ENCODE measurements around the gene UGCG. TPM values are rescaled to one million over a fixed set of nuclear protein-coding genes. Genes with fewer than 3 reads are reported as not detected.

The UGCG gene
- total and polyA plus RNA-seq, 2 of the 8 experiments (the other 6 are each of a cell fraction or from before 2014, with no cell fraction given), result 14.9 to 34.0 TPM

DNA sequence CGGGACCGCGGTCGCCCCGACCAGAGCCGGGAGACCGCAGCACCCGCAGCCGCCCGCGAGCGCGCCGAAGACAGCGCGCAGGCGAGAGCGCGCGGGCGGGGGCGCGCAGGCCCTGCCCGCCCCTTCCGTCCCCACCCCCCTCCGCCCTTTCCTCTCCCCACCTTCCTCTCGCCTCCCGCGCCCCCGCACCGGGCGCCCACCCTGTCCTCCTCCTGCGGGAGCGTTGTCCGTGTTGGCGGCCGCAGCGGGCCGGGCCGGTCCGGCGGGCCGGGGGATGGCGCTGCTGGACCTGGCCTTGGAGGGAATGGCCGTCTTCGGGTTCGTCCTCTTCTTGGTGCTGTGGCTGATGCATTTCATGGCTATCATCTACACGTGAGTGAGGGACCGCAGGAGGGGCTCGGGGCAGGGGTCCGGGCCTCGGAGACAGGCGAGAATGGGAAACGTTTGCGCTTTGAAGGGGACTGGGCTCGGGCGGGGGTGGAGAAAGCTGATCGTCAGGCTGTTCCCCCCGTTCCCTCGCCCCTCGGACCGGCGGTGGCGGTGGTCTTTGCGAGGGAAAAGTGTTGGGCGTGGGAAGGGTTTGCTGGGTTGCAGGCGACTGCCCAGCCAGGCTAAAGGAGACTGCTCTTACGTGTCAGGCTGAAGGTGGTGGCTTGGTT is 457 bp downstream of the UGCG start:
- no peak overlapping the region; the same call in 1 of the 2 replicates for H2AFZ ChIP-seq (ENCODE audit: low read length)
- CTCF ChIA-PET (ENCODE audit: partially characterized antibody), result interaction anchor here (0.6 kb wide), 1 partner anchor 39 kb away, joined by 3 read pairs; no protein-coding TSS in a partner anchor
- TF ChIP-seq, protein P1, sequence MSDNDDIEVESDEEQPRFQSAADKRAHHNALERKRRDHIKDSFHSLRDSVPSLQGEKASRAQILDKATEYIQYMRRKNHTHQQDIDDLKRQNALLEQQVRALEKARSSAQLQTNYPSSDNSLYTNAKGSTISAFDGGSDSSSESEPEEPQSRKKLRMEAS (IDR thresholded peaks at IDR 0.05), result peak; percentile 69
- no peak for TF ChIP-seq EGR1 (IDR thresholded peaks at IDR 0.05; ENCODE audit: borderline replicate concordance, low read depth, low read length)
- TF ChIP-seq YY1 (IDR thresholded peaks at IDR 0.05; ENCODE audit: low read depth, low read length), result 0 out of 2 replicates have a peak, but pooled peaks have one; percentile 60
- TF ChIP-seq CTBP2 (IDR thresholded peaks at IDR 0.05; ENCODE audit: borderline replicate concordance, insufficient read depth, insufficient read length, low read length), result no peak
- TF ChIP-seq POLR2A (IDR thresholded peaks at IDR 0.05; ENCODE audit: control extremely low read depth in 1 of 2, low read depth in 2 of 2, low read length in 2 of 2), result peak in 1 of 2 experiments; percentile 15; a peak in 1 of 3 replicates
- TF ChIP-seq, protein P2, sequence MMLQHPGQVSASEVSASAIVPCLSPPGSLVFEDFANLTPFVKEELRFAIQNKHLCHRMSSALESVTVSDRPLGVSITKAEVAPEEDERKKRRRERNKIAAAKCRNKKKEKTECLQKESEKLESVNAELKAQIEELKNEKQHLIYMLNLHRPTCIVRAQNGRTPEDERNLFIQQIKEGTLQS (IDR thresholded peaks at IDR 0.05; ENCODE audit: insufficient read depth, low read depth, low read length), result no peak
- peak; percentile 29 to 60; a peak in 1 of 4 replicates for TF ChIP-seq SIN3A (conservative IDR thresholded peaks at IDR 0.05 in 1 of 2, IDR thresholded peaks at IDR 0.05 in 1 of 2; ENCODE audit: low read depth in 1 of 2, low read length in 2 of 2)
- no peak for TF ChIP-seq JUND (IDR thresholded peaks at IDR 0.05; ENCODE audit: low read length)
- peak; percentile 49 for TF ChIP-seq ASH2L (IDR thresholded peaks at IDR 0.05; ENCODE audit: low read length)

More for the DNA sequence above, 457 bp downstream of the UGCG start:
- Histone ChIP-seq H3K23me2 (ENCODE audit: low read depth, low read length) (peaks cover 10% of the 10 kb centered on the region), H2BK5ac (ENCODE audit: low read depth, low read length) (peak overlapping the region; percentile 55; the same call in 1 of the 2 replicates), H3K4ac (replicated peaks; ENCODE audit: insufficient read length, low read depth, low read length) (no peak overlapping the region), H4K5ac (ENCODE audit: insufficient read length, low read depth, low read length) (peak overlapping the region; percentile 72), H3K23ac (ENCODE audit: insufficient read length) (no peak overlapping the region), H2BK15ac (ENCODE audit: low read length) (no peak overlapping the region), H4K20me1 (replicated peaks in 1 of 2; ENCODE audit: control insufficient read depth in 1 of 2, insufficient read depth in 2 of 2, low read length in 2 of 2) (peaks cover 0 to 4% of the 10 kb centered on the region in 2 experiments), H3K14ac (ENCODE audit: insufficient read length) (no peak overlapping the region), H2AK5ac (ENCODE audit: low read depth, low read length) (no peak overlapping the region), H3K27me3 (replicated peaks in 1 of 4; ENCODE audit: control insufficient read depth in 3 of 4, extremely low read depth in 1 of 4, insufficient read depth in 3 of 4, low read length in 3 of 4) (no peaks in the 10 kb centered on the region), H3K79me2 (ENCODE audit: control insufficient read depth in 1 of 2, insufficient read depth in 2 of 2, low read length in 2 of 2) (peaks cover 17 to 51% of the 10 kb centered on the region in 2 experiments), H3K9ac (replicated peaks in 1 of 4; ENCODE audit: extremely low read depth in 1 of 4, low read depth in 3 of 4, low read length in 3 of 4) (peak overlapping the region; percentile 58 to 81 (median 72)), H3K56ac (replicated peaks; ENCODE audit: insufficient read length, low read depth, low read length) (peak overlapping the region; percentile 59), H3K27ac (ENCODE audit: low read depth, low read length) (no peak overlapping the region), H3K18ac (ENCODE audit: extremely low read depth, low read length) (peak overlapping the region; percentile 24; the same call in 1 of the 2 replicates), H4K8ac (ENCODE audit: extremely low read depth, insufficient read depth, low read length) (0 out of 2 replicates have a peak overlapping the region, but pooled peaks have one; percentile 77), H3K4me3 (ENCODE audit: extremely low read depth in 1 of 4, insufficient read depth in 2 of 4, low read depth in 3 of 4, low read length in 4 of 4) (peak overlapping the region; percentile 79 to 98 (median 84)), H2BK12ac (ENCODE audit: low read depth, low read length) (no peak overlapping the region), H3K4me2 (ENCODE audit: insufficient read depth in 1 of 2, low read depth in 2 of 2, low read length in 2 of 2) (peak overlapping the region; percentile 77 to 91), H3K79me1 (ENCODE audit: low read depth, low read length) (peaks cover 3% of the 10 kb centered on the region; the same call in 1 of the 2 replicates), H3K4me1 (replicated peaks in 1 of 4; ENCODE audit: control insufficient read depth in 3 of 4, insufficient read depth in 4 of 4, low read length in 3 of 4) (peaks cover 0 to 5% (median 0%) of the 10 kb centered on the region in 4 experiments; a peak in 3 of 7 replicates), H3K36me3 (ENCODE audit: control insufficient read depth in 2 of 4, insufficient read depth in 4 of 4, low read length in 3 of 4) (no peaks in the 10 kb centered on the region), H4K91ac (replicated peaks; ENCODE audit: insufficient read length, low read length) (peak overlapping the region; percentile 73), H2BK20ac (ENCODE audit: low read length) (no peak overlapping the region), H2BK120ac (replicated peaks; ENCODE audit: low read depth, low read length) (no peak overlapping the region), H3K9me3 (ENCODE audit: insufficient read depth in 2 of 2, low read depth in 1 of 2, low read length in 1 of 2) (no peaks in the 10 kb centered on the region)
- FAIRE-seq, result no peak
- peak in 1 of 2 experiments; percentile 79 for DNase-seq (ENCODE audit: low read depth in 1 of 2, low spot score in 2 of 2)
- 2% methylated on average over 26 of the region's 68 CpGs; no CpG with 5 or more reads in 1 of the 2 experiments for WGBS, 2 experiments (ENCODE audit: extremely low coverage in 1 of 2, insufficient coverage in 1 of 2, insufficient read length in 1 of 2, insufficient replicate concordance in 2 of 2, low coverage in 1 of 2, low lambda C conversion rate in 2 of 2, missing lambda C conversion rate in 1 of 2)
- POLR2A ChIA-PET (ENCODE audit: partially characterized antibody), result interaction anchor here (0.6 to 2.0 kb wide), 10 partner anchors 7 to 95 kb away, joined by 3 to 10 read pairs (median 4); no protein-coding TSS in a partner anchor

All from H1 (cell line).